Activated T-cell treated with anti-CD3 and anti-CD28 coated beads, Interleukin-2, amount 50 U/mL, for 72 hours (primary cell): ENCODE results near the gene ELP1. TPM values are rescaled to one million over a fixed set of nuclear protein-coding genes. Genes with fewer than 3 reads are reported as not detected.
"Not testable (repeated sequence)": the region's sequence is repeated elsewhere in the genome, so short reads cannot be mapped to it uniquely, and the experiment has no call there.

ENCODE experiments used
- ATAC-seq, 2 donors: fragments of 150-1000 bp; cut with Tn5 transposase; replicated peaks in 1 of 2; 2 replicates each; pipeline ENCODE4 v1.10.0; 2021; ENCODE audit warnings: moderate library complexity in 2 of 2, mild to moderate bottlenecking in 1 of 2
- DNase-seq, 2 donors: peaks; one replicate each; pipeline ENCODE4 v3.0.0; 2021 to 2022; ENCODE audit warnings: mixed read lengths in 1 of 2
- H3K27ac Mint-ChIP-seq: one replicate; pipeline ENCODE4 v1.8.0; 2022; ENCODE audit warnings: mild to moderate bottlenecking, moderate library complexity, mixed read lengths
- H3K27me3 Mint-ChIP-seq: one replicate; pipeline ENCODE4 v1.8.0; 2022; ENCODE audit warnings: low read depth, mixed read lengths
- H3K36me3 Mint-ChIP-seq, 2 donors: one replicate each; pipeline ENCODE4 v1.8.0; 2022; ENCODE audit warnings: mixed read lengths in 2 of 2, mild to moderate bottlenecking in 1 of 2; ENCODE audit not compliant: insufficient read depth in 2 of 2
- H3K4me1 Mint-ChIP-seq: one replicate; pipeline ENCODE4 v1.8.0; 2022; ENCODE audit warnings: low read depth, mixed read lengths
- H3K4me3 Mint-ChIP-seq, 2 donors: one replicate each; pipeline ENCODE4 v1.8.0; 2022; ENCODE audit warnings: mild to moderate bottlenecking in 2 of 2, mixed read lengths in 2 of 2, moderate library complexity in 2 of 2
- H3K9me3 Mint-ChIP-seq, 2 donors: one replicate each; pipeline ENCODE4 v1.8.0; 2022; ENCODE audit warnings: mixed read lengths in 2 of 2
- total RNA-seq, 2 donors: library from RNA; stranded (reverse); gene quantifications; one replicate each; pipeline ENCODE4 v1.2.3, GENCODE V29; 2022

The ELP1 gene
- total RNA-seq, 2 donors from 2014 or later = 25.6 to 39.5 TPM

DNA sequence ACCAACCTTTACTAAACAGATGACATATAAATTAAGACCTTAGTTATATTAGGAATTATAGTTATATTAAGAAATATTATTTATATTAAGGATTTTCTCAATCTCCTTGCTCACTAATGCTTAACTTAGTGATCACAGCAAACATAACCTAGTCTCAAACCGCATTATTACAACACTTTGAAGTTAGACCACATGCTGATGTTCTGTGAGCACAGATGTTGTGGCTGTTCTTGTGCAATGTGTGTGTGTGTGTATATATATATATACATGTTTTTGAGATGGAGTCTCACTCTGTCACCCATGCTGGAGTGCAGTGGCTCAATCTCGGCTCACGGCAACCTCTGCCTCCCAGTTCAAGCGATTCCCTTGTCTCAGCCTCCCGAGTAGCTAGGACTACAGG, 20.5 kb downstream of the ELP1 start:
- ATAC-seq (no peak), DNase-seq (no peak)
- H3K4me1 Mint-ChIP-seq = no peaks in the 10 kb centered on the region
- no peak overlapping the region for H3K4me3 Mint-ChIP-seq
- peaks cover 0 to 22% of the 10 kb centered on the region in 2 donors for H3K36me3 Mint-ChIP-seq
- H3K27me3 Mint-ChIP-seq = no peaks in the 10 kb centered on the region
- H3K27ac Mint-ChIP-seq = no peak overlapping the region
- no peaks in the 10 kb centered on the region for H3K9me3 Mint-ChIP-seq

DNA sequence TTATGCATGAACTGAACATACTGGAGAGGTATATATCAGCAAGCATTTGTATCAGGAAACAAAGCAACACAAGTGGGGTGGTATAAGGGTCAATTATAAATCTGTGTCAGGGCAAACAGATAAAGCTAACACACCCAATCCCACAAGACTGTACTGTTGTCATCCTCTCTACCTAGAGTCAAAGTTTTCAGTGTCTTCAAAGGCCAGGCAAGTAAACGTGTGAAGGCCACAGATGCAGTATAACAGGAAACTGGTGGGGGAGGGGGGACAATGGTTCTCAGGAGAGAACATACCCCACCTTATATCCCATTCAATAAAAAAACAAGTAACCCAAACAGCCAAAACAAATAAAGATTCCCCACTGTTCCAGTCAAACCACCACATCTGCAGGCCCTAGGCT, 22.1 kb downstream of the ELP1 start:
- peaks cover 2 to 27% of the 10 kb centered on the region in 2 donors for H3K36me3 Mint-ChIP-seq
- H3K4me1 Mint-ChIP-seq = no peaks in the 10 kb centered on the region
- H3K9me3 Mint-ChIP-seq = no peaks in the 10 kb centered on the region
- no peaks in the 10 kb centered on the region for H3K27me3 Mint-ChIP-seq
- ATAC-seq = no peak
- peak overlapping the region; percentile 55 for H3K27ac Mint-ChIP-seq
- no peak for DNase-seq
- H3K4me3 Mint-ChIP-seq = no peak overlapping the region

DNA sequence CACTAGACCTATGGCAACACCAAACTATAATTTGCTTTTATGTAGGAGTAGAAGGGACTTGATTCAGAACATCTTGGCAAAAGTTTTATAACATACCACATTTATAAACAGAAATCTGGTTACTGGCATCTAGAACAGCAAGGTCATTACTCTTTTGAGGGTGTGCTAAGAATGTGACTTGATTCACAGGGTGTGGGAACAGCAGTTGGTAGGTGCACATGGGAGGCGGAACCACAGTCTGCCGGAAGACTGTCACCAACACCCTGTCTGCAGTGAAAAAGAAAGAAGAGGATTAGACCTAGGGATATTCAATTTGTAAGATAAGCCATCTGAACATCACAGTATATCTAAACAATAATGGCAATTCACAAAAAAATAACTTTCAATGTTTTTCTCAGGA, 23.0 kb downstream of the ELP1 start:
- Mint-ChIP-seq H3K4me3 (no peak overlapping the region), H3K4me1 (no peaks in the 10 kb centered on the region), H3K36me3 (peaks cover 4 to 27% of the 10 kb centered on the region in 2 donors), H3K27ac (peak overlapping the region; percentile 9), H3K27me3 (no peaks in the 10 kb centered on the region), H3K9me3 (no peaks in the 10 kb centered on the region)
- ATAC-seq (no peak), DNase-seq (no peak)

DNA sequence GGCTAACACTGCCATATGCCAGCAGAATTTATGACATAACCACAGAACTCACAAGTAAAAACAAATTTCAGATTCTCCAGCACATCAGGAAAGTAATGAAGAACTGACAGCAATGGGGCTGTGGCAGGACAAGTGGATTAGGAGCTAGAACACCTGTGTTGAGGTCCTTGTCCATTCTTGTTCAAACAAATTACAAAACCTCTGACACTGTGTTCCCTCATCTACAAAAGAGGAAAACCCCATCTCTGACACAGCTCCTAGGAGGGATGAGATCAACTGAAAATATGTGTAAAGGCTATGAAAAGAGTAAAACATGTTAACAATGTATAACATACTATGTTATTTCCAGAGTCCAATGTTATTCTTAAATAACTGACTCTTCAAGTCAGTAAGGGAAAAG, 23.5 kb downstream of the ELP1 start:
- ATAC-seq = no peak
- no peak for DNase-seq
- Mint-ChIP-seq H3K9me3 (no peaks in the 10 kb centered on the region), H3K4me1 (no peaks in the 10 kb centered on the region), H3K27ac (peak overlapping the region; percentile 43), H3K4me3 (no peak overlapping the region), H3K27me3 (no peaks in the 10 kb centered on the region), H3K36me3 (peaks cover 4 to 25% of the 10 kb centered on the region in 2 donors)

DNA sequence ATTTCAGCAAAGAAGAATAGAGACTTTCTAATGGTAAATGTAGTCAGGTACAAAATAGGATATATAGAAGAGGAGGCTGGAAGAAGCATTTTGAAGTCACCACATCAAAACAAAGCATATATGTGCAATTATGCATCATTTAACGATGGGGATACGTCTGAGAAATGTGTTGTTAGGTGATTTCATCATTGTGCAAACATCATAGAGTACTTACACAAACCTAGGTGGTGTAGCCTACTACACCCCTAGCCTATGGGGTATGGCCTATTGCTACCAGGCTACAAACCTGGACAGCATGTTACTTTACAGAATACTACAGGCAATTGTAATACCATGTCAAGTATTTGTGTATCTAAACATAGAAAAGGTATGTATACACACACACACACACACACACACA, 28.4 kb downstream of the ELP1 start:
- H3K4me1 Mint-ChIP-seq = no peaks in the 10 kb centered on the region
- peak overlapping the region; percentile 33 for H3K27ac Mint-ChIP-seq
- H3K4me3 Mint-ChIP-seq = no peak overlapping the region
- peaks cover 12 to 14% of the 10 kb centered on the region in 2 donors for H3K36me3 Mint-ChIP-seq
- H3K27me3 Mint-ChIP-seq = no peaks in the 10 kb centered on the region
- DNase-seq (no peak), ATAC-seq (no peak)
- H3K9me3 Mint-ChIP-seq = no peaks in the 10 kb centered on the region

DNA sequence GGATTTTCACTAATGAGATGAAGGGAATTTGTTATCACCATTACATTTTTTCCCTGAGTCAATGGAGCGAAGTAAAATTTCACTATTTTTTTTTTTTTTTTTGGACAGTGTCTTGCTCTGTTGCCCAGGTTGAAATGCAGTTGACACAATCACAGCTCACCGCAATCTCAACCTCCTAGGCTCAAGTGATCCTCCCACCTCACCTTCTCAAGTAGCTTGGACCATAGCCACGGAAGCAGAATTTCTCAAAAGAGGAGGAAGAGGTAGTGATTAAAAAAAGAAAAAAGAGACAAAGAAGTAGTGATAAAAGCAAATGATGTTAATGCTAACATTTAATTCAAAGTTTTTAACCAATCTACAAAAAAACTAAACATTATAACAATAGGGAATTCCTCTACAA, 29.8 kb downstream of the ELP1 start:
- Mint-ChIP-seq H3K27ac (no peak overlapping the region), H3K9me3 (no peaks in the 10 kb centered on the region), H3K27me3 (no peaks in the 10 kb centered on the region), H3K36me3 (peaks cover 11 to 15% of the 10 kb centered on the region in 2 donors), H3K4me3 (no peak overlapping the region), H3K4me1 (no peaks in the 10 kb centered on the region)
- no peak for DNase-seq
- no peak for ATAC-seq

DNA sequence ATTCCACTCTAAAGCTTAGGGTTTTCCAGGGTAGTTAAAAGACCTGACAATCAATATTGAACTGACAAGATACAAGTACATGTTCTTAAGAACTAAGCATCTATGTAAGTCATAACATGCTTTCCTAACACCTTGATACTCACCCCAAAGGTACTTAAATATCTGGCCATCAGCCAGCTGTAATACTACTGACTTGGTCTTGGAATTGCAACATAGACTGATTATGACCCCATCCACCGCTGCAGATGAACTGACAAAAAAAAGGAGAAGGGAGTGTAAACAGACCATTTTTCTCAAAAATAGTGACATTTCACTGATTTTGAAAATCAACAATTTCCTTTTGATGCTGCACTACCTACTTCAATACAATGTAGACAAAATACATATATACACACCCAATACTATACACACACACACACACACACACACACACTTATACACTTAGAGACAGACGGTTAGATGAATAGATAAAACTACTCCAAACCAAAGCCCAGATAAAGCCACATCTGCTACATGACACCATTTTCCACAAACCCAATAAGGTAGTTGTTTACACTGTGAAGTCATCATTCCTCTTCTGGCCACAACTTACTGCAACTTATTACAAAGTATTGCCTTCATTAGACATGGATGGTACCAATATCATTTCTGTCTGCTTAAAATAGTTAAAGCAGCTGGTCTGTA, 30.4 kb downstream of the ELP1 start:
- no peaks in the 10 kb centered on the region for H3K9me3 Mint-ChIP-seq
- H3K4me3 Mint-ChIP-seq = no peak overlapping the region
- DNase-seq (no peak), ATAC-seq (no peak)
- H3K27ac Mint-ChIP-seq = no peak overlapping the region
- H3K36me3 Mint-ChIP-seq = peaks cover 8 to 15% of the 10 kb centered on the region in 2 donors
- H3K4me1 Mint-ChIP-seq = no peaks in the 10 kb centered on the region
- no peaks in the 10 kb centered on the region for H3K27me3 Mint-ChIP-seq

DNA sequence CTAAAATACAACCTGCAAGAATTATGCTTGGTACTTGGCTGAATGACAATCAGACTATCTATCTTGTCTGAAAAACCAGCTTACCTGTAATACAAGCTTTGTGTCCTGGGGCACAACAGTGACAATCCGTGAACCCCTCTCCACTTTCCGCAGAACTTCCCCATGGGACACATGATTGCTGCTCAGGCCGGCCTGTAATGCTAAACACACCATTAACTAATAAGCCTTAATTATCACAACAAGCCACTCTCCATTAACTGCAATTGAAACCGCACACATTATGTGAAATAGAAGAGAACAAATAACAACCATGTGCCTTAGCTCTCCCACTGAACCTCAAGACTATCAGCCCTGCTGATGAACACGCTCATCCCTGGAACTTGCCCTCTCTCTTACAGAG, 33.7 kb downstream of the ELP1 start:
- H3K9me3 Mint-ChIP-seq = no peaks in the 10 kb centered on the region
- no peak overlapping the region for H3K27ac Mint-ChIP-seq
- peaks cover 11 to 13% of the 10 kb centered on the region in 2 donors for H3K36me3 Mint-ChIP-seq
- H3K27me3 Mint-ChIP-seq = no peaks in the 10 kb centered on the region
- no peak overlapping the region for H3K4me3 Mint-ChIP-seq
- H3K4me1 Mint-ChIP-seq = no peaks in the 10 kb centered on the region
- DNase-seq (no peak), ATAC-seq (no peak)

DNA sequence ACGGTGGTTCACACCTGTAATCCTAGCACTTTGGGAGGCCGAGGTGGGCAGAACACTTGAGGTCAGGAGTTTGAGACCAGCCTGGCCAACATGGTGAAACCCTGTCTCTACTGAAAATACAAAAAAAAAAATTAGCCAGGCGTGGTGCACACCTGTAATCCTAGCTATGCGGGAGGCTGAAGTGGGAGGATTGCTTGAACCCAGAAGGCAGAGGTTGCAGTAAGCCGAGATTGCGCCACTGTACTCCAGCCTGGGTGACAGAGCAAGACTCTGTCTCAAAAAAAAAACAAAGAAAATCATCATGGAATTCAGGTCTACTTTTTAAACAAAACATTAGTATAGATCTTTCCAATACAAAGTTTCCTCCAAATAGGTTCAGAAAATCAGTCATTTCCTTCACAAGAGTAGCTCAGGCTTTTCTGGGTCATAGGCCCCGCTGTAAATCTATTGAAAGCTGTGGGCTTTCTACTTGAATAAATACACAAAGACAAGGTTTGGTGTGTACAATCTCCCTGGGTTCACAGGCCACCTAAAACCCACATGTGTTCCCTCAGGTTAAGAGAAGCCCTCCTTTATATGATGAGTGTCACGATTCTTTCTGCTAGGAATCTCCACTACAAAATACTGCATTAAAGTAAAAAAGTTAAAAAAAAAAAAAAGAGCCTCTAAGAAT, 34.8 kb downstream of the ELP1 start:
- H3K27me3 Mint-ChIP-seq = not testable (repeated sequence)

DNA sequence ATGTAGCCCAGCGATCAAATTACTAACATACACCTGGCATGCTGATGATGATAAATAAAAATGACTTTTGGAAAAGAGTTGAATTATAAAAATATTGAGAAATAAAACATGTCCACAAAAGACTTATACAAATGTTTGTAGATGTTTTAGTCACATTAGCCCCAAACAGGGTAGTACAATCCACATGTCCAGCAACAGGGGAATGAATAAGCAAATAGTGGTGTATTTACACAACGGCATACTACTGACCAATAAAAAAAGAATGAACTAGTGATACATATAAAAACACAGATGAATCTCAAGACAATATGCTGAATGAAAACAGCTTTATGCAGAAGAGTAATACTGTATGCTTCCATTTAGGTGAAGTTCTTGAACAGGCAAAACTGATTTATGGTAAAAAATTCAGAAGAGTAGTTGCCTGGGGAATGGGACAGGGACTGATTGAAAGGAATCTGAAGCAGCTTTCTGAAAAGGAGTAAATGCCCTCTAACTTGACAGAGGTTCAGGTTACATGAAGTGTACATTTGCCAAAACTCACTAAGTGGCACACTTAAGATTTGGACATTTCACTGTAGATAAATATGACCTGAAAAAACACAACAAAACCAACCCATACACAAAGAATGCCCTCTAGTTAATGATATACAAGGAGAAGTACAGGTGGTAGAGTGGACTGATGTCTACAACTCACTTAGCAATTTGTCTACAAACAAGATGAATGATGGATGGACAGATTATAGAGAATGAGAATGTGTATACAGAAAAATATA, 36.4 kb downstream of the ELP1 start:
- ATAC-seq = no peak
- Mint-ChIP-seq H3K9me3 (no peaks in the 10 kb centered on the region), H3K36me3 (peaks cover 8 to 14% of the 10 kb centered on the region in 2 donors), H3K27ac (no peak overlapping the region), H3K4me1 (no peaks in the 10 kb centered on the region), H3K27me3 (no peaks in the 10 kb centered on the region), H3K4me3 (no peak overlapping the region)
- no peak for DNase-seq

More for the DNA sequence above, 34.8 kb downstream of the ELP1 start:
- H3K27ac Mint-ChIP-seq, ATAC-seq, H3K4me1 Mint-ChIP-seq, H3K4me3 Mint-ChIP-seq, DNase-seq, H3K9me3 Mint-ChIP-seq: not testable (repeated sequence)
- peaks cover 10 to 14% of the 10 kb centered on the region in 2 donors for H3K36me3 Mint-ChIP-seq

DNA sequence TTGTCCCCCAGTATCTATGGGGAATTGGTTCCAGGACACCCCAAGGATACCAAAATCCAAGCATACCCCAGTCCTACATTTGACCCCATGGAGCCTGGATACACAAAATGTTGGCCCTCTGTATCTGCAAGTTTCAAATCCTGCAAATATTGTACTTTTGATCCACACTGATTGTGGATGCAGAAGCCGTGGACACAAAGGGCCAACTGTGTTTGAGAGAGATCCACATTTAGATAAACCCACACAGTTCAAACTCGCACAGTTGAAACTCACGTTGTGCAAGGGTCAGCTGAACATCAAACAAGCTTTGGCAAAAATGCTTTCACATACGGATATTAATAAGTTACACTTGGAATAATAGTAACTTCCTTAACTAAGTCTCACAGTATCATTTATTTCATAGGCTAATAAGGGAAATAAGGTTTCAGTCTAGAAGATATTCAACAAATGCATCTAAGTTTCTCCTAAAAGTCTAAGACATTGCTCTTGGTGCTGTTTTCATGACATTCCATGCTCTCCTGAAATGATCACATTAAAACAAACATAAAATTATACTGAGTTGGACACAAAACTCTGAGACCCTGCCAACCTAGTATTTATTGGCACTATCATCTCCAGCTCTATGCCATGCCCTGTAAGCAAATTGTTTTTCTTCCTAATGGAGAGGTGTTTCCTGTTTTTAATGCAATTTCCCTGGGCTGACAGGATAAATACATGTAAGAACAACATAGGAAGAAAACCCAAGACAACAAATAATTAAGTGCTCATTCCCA, 39.5 kb downstream of the ELP1 start:
- DNase-seq (no peak), ATAC-seq (no peak)
- no peak overlapping the region for H3K4me3 Mint-ChIP-seq
- peaks cover 7% of the 10 kb centered on the region for H3K4me1 Mint-ChIP-seq
- H3K27me3 Mint-ChIP-seq = no peaks in the 10 kb centered on the region
- no peak overlapping the region for H3K27ac Mint-ChIP-seq
- peaks cover 5 to 21% of the 10 kb centered on the region in 2 donors for H3K36me3 Mint-ChIP-seq
- no peaks in the 10 kb centered on the region for H3K9me3 Mint-ChIP-seq

DNA sequence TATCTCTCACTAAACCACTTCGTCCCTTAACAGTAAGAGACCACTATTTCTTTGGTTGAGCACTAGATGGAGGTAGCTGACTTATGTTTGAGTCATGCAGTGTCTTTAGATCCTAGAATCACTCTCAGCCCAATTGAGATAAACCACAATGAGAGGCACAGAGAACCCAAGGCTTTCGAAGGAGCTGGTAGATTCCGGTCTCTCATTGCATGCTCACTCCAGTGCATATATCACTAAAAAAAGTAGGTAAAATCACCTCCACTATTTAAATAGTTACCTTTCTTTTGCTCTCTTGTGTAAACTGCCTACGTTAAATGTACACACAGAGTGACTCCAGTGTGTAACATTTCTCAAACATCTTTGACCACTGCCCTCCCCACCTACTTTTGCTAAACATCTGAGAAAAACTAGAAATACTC, 44.3 kb downstream of the ELP1 start:
- Mint-ChIP-seq H3K4me1 (peaks cover 31% of the 10 kb centered on the region), H3K9me3 (no peaks in the 10 kb centered on the region)

More for the DNA sequence above, 44.3 kb downstream of the ELP1 start:
- no peaks in the 10 kb centered on the region for H3K27me3 Mint-ChIP-seq
- no peak overlapping the region for H3K4me3 Mint-ChIP-seq
- no peak overlapping the region for H3K27ac Mint-ChIP-seq
- DNase-seq (no peak), ATAC-seq (peak in 1 of 2 donors; percentile 35)
- peaks cover 4 to 13% of the 10 kb centered on the region in 2 donors for H3K36me3 Mint-ChIP-seq
